Epithelial cell of esophagus (primary cell): ENCODE results near the gene EPG5.

Source experiments
- DNase-seq: peaks from one replicate; pipeline ENCODE4 v3.0.0; 2010; ENCODE audit warnings: low read depth
- H3K4me3 ChIP-seq: 2 replicates; pipeline ENCODE4 v1.5.1; 2011; ENCODE audit warnings: mild to moderate bottlenecking, low read length, control low read depth
- TF ChIP-seq, protein P1 (sequence below): IDR thresholded peaks from 2 replicates; pipeline ENCODE4 v1.5.1; 2011; ENCODE audit warnings: low read depth, mild to moderate bottlenecking, low read length, control low read depth, inconsistent platforms; ENCODE audit not compliant: insufficient read depth; ENCODE audit errors: missing control alignments

EPG5 gene

GRCh38 chr18:46007165-46007564, 40.0 kb upstream of the EPG5 start:
- TF ChIP-seq, protein P1, sequence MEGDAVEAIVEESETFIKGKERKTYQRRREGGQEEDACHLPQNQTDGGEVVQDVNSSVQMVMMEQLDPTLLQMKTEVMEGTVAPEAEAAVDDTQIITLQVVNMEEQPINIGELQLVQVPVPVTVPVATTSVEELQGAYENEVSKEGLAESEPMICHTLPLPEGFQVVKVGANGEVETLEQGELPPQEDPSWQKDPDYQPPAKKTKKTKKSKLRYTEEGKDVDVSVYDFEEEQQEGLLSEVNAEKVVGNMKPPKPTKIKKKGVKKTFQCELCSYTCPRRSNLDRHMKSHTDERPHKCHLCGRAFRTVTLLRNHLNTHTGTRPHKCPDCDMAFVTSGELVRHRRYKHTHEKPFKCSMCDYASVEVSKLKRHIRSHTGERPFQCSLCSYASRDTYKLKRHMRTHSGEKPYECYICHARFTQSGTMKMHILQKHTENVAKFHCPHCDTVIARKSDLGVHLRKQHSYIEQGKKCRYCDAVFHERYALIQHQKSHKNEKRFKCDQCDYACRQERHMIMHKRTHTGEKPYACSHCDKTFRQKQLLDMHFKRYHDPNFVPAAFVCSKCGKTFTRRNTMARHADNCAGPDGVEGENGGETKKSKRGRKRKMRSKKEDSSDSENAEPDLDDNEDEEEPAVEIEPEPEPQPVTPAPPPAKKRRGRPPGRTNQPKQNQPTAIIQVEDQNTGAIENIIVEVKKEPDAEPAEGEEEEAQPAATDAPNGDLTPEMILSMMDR, result no peak
- H3K4me3 ChIP-seq, result no peak overlapping the region
- no peak for DNase-seq

DNA sequence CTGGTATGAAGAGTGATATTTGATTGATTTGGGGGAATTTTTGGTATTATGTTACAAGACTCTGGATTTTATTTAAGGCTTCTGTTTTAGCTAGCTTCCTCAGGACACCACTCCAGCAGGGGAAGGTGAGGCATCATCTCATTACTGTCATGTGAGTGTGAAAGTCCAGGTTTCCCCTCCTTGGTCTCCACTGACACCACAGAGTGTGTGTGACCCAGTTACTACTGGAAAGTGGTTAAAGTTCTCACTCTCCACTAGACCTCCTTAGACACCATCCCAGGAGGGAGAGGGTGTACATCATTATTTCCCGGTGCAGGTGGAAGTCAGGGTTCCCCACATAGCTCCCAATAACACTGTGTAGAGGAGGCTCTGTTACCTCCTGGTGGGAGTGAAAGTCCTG, 35.8 kb upstream of the EPG5 start:
- no peak for DNase-seq
- H3K4me3 ChIP-seq, result no peak overlapping the region
- TF ChIP-seq, protein P1, result no peak

DNA sequence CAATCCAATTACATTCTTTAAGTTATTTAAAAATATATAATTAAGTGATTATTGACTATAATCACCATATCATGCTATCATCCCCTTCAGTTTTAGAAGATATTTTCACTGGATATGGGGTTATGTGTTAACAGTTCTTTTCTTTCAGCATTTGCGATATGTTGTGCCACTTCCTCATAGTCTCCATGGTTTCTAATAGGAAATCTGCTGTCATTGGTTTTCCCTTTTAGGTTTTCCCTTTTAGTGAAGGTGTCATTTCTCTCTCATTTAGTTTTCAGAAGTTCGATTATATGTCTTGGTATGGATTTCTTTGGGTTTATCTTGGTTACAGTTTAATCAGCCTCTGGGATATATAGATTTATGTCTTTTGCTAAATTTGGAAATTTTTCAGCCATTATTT, 34.8 kb upstream of the EPG5 start:
- TF ChIP-seq, protein P1, result no peak
- no peak overlapping the region for H3K4me3 ChIP-seq
- DNase-seq, result no peak

DNA sequence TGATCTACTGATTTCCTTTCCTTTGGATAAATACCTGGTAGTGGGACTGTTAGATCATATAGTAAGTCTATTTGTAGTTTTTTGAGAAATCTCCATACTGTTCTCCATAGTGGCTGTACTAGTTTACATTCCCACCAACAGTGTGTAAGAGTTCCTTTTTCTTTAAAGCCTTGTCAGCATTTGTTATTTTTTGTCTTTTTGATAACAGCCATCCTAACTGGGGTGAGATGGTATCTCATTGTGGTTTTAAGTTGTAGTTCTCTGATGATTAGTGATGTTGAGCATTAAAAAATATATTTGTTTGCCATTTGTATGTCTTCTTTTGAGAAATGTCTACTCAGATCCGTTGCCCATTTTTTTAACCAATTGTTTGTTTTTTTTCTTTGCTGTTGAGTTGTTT, 33.9 kb upstream of the EPG5 start:
- no peak overlapping the region for H3K4me3 ChIP-seq
- TF ChIP-seq, protein P1, result no peak
- no peak for DNase-seq

DNA sequence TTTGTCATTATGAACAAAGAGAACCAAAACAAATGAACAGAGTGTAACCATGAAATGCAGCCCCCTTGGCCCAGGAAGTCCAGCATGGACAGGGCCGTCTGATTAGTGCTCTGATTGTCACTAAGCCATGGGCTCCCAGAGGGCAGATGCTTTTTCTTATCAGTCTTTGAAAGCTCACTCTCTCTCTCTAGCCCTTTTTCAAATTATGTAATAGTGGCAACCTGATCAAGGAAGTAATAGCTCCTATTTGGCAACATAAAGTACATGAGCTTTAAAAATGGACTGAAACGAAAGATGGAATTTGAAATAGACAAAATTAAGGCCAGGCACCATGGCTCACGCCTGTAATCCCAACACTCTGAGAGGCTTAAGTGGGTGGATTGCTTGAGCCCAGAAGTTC, 32.4 kb upstream of the EPG5 start:
- H3K4me3 ChIP-seq, result no peak overlapping the region
- TF ChIP-seq, protein P1, result no peak
- DNase-seq, result no peak

GRCh38 chr18:45998244-45998643, 31.1 kb upstream of the EPG5 start:
- TF ChIP-seq, protein P1, result no peak
- H3K4me3 ChIP-seq, result no peak overlapping the region
- no peak for DNase-seq

- DNase-seq, result no peak
- H3K4me3 ChIP-seq, result no peak overlapping the region
- TF ChIP-seq, protein P1, result no peak
Observed at GRCh38 chr18:45997700-45998151, 30.6 kb upstream of the EPG5 start.
